Psoas muscle (tissue), 8 donors: Measurements from ENCODE around the gene HYAL3. TPM values are rescaled to one million over a fixed set of nuclear protein-coding genes. Genes with fewer than 3 reads are reported as not detected.
A peak's percentile ranks its signal among the peaks of the same experiment; 100 is the strongest.

Experiments used
- ATAC-seq, 4 donors: fragments of 200-7000 bp; cut with Tn5 transposase; one replicate each; pipeline ENCODE4 v1.9.1; 2020; ENCODE audit warnings: moderate library complexity in 3 of 4, mild to moderate bottlenecking in 2 of 4
- DNase-seq, 2 donors: peaks; one replicate each; pipeline ENCODE4 v3.0.0-alpha.2; 2020
- H3K27ac ChIP-seq: fragments of 200-600 bp; one replicate; pipeline ENCODE4 v1.8.0; 2022
- H3K27me3 ChIP-seq, 3 donors: fragments of 200-600 bp in 1 of 3; one replicate each; pipeline versions ENCODE4 v1.6.1 to v1.8.0; 2013 to 2022; ENCODE audit warnings: low read length in 2 of 3, mild to moderate bottlenecking in 2 of 3, moderate library complexity in 1 of 3; ENCODE audit not compliant: insufficient read depth in 3 of 3
- H3K36me3 ChIP-seq, 2 donors: fragments of 200-600 bp in 1 of 2; one replicate each; pipeline versions ENCODE4 v1.6.1 to v1.8.0; 2013 to 2022; ENCODE audit warnings: low read depth in 1 of 2, mild to moderate bottlenecking in 1 of 2, moderate library complexity in 1 of 2; ENCODE audit not compliant: insufficient read depth in 1 of 2
- H3K4me1 ChIP-seq: fragments of 200-600 bp; one replicate; pipeline ENCODE4 v1.8.0; 2022
- H3K4me3 ChIP-seq: fragments of 200-600 bp; one replicate; pipeline ENCODE4 v1.8.0; 2022; ENCODE audit warnings: mild to moderate bottlenecking
- H3K9me3 ChIP-seq: fragments of 200-600 bp; one replicate; pipeline ENCODE4 v1.8.0; 2022
- CTCF ChIP-seq: fragments of 200-600 bp; IDR thresholded peaks from one replicate; pipeline ENCODE4 v1.8.0; 2022; ENCODE audit warnings: antibody characterized with exemption
- WGBS, 3 donors: extraction: QIAGEN DNeasy Blood & Tissue Kit; methylation state at CpG; one replicate each; pipeline versions ENCODE4 v1.1.6 to v1.1.7; 2013; 5-methylcytosine and 5-hydroxymethylcytosine counted together
- intact Hi-C, 2 donors: fragments of 100-400 bp; cut with DNase I; formaldehyde crosslinking; loops; one replicate each; pipeline versions ENCODE4 v1.11.0 to v1.14.2; 2022
- polyA plus RNA-seq, 3 donors: library from polyadenylated mRNA; stranded (reverse); fragments of 200-250 nt; gene quantifications; one replicate each; pipeline ENCODE4 v1.2.3, GENCODE V29; 2013
- total RNA-seq, 4 donors: library from RNA; stranded (reverse); fragmentation: NEBNext Ultra II Directional in 2 of 4; extraction: Animal tissue kit (Norgen Biotek cat#: 25700) in 2 of 4; gene quantifications; one replicate each; pipeline versions ENCODE4 v1.2.1 to v1.2.4, GENCODE V29; 2021 to 2023
- donor health status: healthy with polysubstance abuse.
- donor health status: DM: no; HTN: no; CAD: no; lungs with moderate emphysema.
- donor health status: Bipolar disorder and iron deficiency.
- donor health status: healthy.
- donor health status: DM: yes; HTN: yes; CAD: no.
- donor health status: DM: no; HTN: no; CAD: no.
- donor health status: DM: no; HTN: no; CAD: no.
- donor health status: DM: yes; HTN: yes; CAD: no.

The HYAL3 gene
- total and polyA plus RNA-seq, 7 donors, result 0.23 to 3.4 (median 0.65) TPM

- 89 to 95% (median 92%) methylated on average over 16 to 18 of the region's 18 CpGs for WGBS, 3 donors
- no peak for ATAC-seq
Observed at GRCh38 chr3:50296721-50297383, 2.4 kb downstream of the HYAL3 start.

GRCh38 chr3:50295553-50296431 lies 3.4 kb downstream of the HYAL3 start:
- H3K4me3 ChIP-seq, result no peak overlapping the region
- no peaks in the 10 kb centered on the region for H3K27me3 ChIP-seq
- H3K27ac ChIP-seq, result no peak overlapping the region
- ATAC-seq (no peak), DNase-seq (no peak)
- no peaks in the 10 kb centered on the region for H3K9me3 ChIP-seq
- intact Hi-C loops, result no loop called here
- H3K36me3 ChIP-seq, result peaks cover 0 to 6% of the 10 kb centered on the region in 2 donors
- H3K4me1 ChIP-seq, result peaks cover 38% of the 10 kb centered on the region
- TF ChIP-seq CTCF, result no peak
- 79 to 81% (median 81%) methylated on average over 8 of the region's 8 CpGs for WGBS, 3 donors

More at GRCh38 chr3:50296721-50297383, 2.4 kb downstream of the HYAL3 start:
- Histone ChIP-seq H3K36me3 (peaks cover 0 to 6% of the 10 kb centered on the region in 2 donors), H3K9me3 (no peaks in the 10 kb centered on the region), H3K4me1 (peaks cover 36% of the 10 kb centered on the region), H3K27ac (no peak overlapping the region), H3K4me3 (no peak overlapping the region), H3K27me3 (no peaks in the 10 kb centered on the region)
- TF ChIP-seq CTCF, result no peak
- intact Hi-C loops, result no loop called here
- DNase-seq, result no peak

- peaks cover 31% of the 10 kb centered on the region for H3K4me1 ChIP-seq
- H3K36me3 ChIP-seq, result peaks cover 4 to 16% of the 10 kb centered on the region in 2 donors
- intact Hi-C loops, result no loop called here
- no peak for TF ChIP-seq CTCF
- no peak for DNase-seq
- no peak overlapping the region for H3K27ac ChIP-seq
- H3K4me3 ChIP-seq, result no peak overlapping the region
- H3K9me3 ChIP-seq, result no peaks in the 10 kb centered on the region
- no peaks in the 10 kb centered on the region for H3K27me3 ChIP-seq
- WGBS, 3 donors, result 86 to 93% (median 91%) methylated on average over 22 of the region's 22 CpGs
- ATAC-seq, result no peak
Observed at GRCh38 chr3:50294492-50295403, 4.5 kb downstream of the HYAL3 start.

- WGBS, 3 donors, result 85 to 89% (median 87%) methylated on average over 4 of the region's 4 CpGs
- no peak for DNase-seq
- no peaks in the 10 kb centered on the region for H3K9me3 ChIP-seq
- peaks cover 4 to 23% of the 10 kb centered on the region in 2 donors for H3K36me3 ChIP-seq
- peaks cover 30% of the 10 kb centered on the region for H3K4me1 ChIP-seq
- H3K27ac ChIP-seq, result peak overlapping the region; percentile 99
- ATAC-seq, result no peak
- intact Hi-C loops, result no loop called here
- no peak overlapping the region for H3K4me3 ChIP-seq
- no peaks in the 10 kb centered on the region for H3K27me3 ChIP-seq
- no peak for TF ChIP-seq CTCF
Observed at GRCh38 chr3:50294089-50294488, 5.1 kb downstream of the HYAL3 start.
